ENCODE data around the gene EIF2A. TPM values are rescaled to one million over a fixed set of nuclear protein-coding genes. Genes with fewer than 3 reads are reported as not detected.

Gene EIF2A
- polyA plus RNA-seq, 3 donors = 48.5 to 88.7 (median 50.8) TPM

GRCh38 chr3:150521463-150521862, 25.1 kb upstream of the EIF2A start:
- no peak overlapping the region for H2AFZ ChIP-seq (ENCODE audit: insufficient read depth, low read depth, low read length, poor library complexity, severe bottlenecking)
- Mint-ChIP-seq H3K36me3 (no peaks in the 10 kb centered on the region), H3K27ac (peak overlapping the region in 2 of 7 donors; percentile 0 to 72), H3K4me3 (no peak overlapping the region), H3K4me1 (no peaks in the 10 kb centered on the region), H3K9me3 (peaks cover 0 to 13% (median 2%) of the 10 kb centered on the region in 7 donors), H3K27me3 (ENCODE audit: low read depth in 3 of 3) (peaks cover 0 to 3% (median 0%) of the 10 kb centered on the region in 3 donors)
- H4K20me1 ChIP-seq (ENCODE audit: insufficient read depth, low read length) = no peaks in the 10 kb centered on the region
- H3K4me1 ChIP-seq (ENCODE audit: control insufficient read depth in 1 of 2, insufficient read depth in 2 of 2, low read length in 2 of 2) = no peaks in the 10 kb centered on the region
- 80% methylated on average over 2 of the region's 2 CpGs for WGBS (ENCODE audit: insufficient coverage)
- DNase-seq = no peak
- no peak overlapping the region for H3K27ac ChIP-seq (ENCODE audit: low read depth in 1 of 2, low read length in 2 of 2)
- H3K4me2 ChIP-seq (replicated peaks; ENCODE audit: extremely low read depth, low read length, poor library complexity, severe bottlenecking) = no peak overlapping the region
- H3K4me3 ChIP-seq (replicated peaks in 1 of 3; ENCODE audit: low read depth in 2 of 3, low read length in 3 of 3) = no peak overlapping the region
- no peak overlapping the region for H3K9ac ChIP-seq (ENCODE audit: insufficient read depth, low read length, poor library complexity, severe bottlenecking)
- no peaks in the 10 kb centered on the region for H3K79me2 ChIP-seq (ENCODE audit: insufficient read depth, low read length)
- TF ChIP-seq, protein P1, sequence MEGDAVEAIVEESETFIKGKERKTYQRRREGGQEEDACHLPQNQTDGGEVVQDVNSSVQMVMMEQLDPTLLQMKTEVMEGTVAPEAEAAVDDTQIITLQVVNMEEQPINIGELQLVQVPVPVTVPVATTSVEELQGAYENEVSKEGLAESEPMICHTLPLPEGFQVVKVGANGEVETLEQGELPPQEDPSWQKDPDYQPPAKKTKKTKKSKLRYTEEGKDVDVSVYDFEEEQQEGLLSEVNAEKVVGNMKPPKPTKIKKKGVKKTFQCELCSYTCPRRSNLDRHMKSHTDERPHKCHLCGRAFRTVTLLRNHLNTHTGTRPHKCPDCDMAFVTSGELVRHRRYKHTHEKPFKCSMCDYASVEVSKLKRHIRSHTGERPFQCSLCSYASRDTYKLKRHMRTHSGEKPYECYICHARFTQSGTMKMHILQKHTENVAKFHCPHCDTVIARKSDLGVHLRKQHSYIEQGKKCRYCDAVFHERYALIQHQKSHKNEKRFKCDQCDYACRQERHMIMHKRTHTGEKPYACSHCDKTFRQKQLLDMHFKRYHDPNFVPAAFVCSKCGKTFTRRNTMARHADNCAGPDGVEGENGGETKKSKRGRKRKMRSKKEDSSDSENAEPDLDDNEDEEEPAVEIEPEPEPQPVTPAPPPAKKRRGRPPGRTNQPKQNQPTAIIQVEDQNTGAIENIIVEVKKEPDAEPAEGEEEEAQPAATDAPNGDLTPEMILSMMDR (IDR thresholded peaks at IDR 0.05) = no peak
- H3K36me3 ChIP-seq (replicated peaks in 1 of 2; ENCODE audit: control insufficient read depth in 1 of 2, insufficient read depth in 2 of 2, low read length in 2 of 2) = no peaks in the 10 kb centered on the region
- no peaks in the 10 kb centered on the region for H3K9me3 ChIP-seq (replicated peaks in 1 of 2; ENCODE audit: control insufficient read depth in 1 of 2, insufficient read depth in 1 of 2, low read length in 2 of 2)
- H3K27me3 ChIP-seq (ENCODE audit: control insufficient read depth in 2 of 2, insufficient read depth in 2 of 2, low read length in 2 of 2) = peaks cover 0 to 2% of the 10 kb centered on the region in 2 donors
- intact Hi-C loops (cut with micrococcal nuclease) = loop anchor here in 1 of 2 donors (10.0 kb wide), 1 partner anchor 343 kb away; no protein-coding TSS in a partner anchor

GRCh38 chr3:150523538-150523937, 23.0 kb upstream of the EIF2A start:
- peaks cover 0 to 7% (median 1%) of the 10 kb centered on the region in 3 donors for H3K27me3 Mint-ChIP-seq (ENCODE audit: low read depth in 3 of 3)
- Histone ChIP-seq H3K4me3 (replicated peaks in 1 of 3; ENCODE audit: low read depth in 2 of 3, low read length in 3 of 3) (no peak overlapping the region), H3K9me3 (replicated peaks in 1 of 2; ENCODE audit: control insufficient read depth in 1 of 2, insufficient read depth in 1 of 2, low read length in 2 of 2) (no peaks in the 10 kb centered on the region), H3K27ac (ENCODE audit: low read depth in 1 of 2, low read length in 2 of 2) (no peak overlapping the region), H3K4me1 (ENCODE audit: control insufficient read depth in 1 of 2, insufficient read depth in 2 of 2, low read length in 2 of 2) (no peaks in the 10 kb centered on the region), H2AFZ (ENCODE audit: insufficient read depth, low read depth, low read length, poor library complexity, severe bottlenecking) (no peak overlapping the region), H3K9ac (ENCODE audit: insufficient read depth, low read length, poor library complexity, severe bottlenecking) (no peak overlapping the region), H3K4me2 (replicated peaks; ENCODE audit: extremely low read depth, low read length, poor library complexity, severe bottlenecking) (no peak overlapping the region), H3K36me3 (replicated peaks in 1 of 2; ENCODE audit: control insufficient read depth in 1 of 2, insufficient read depth in 2 of 2, low read length in 2 of 2) (no peaks in the 10 kb centered on the region), H3K79me2 (ENCODE audit: insufficient read depth, low read length) (no peaks in the 10 kb centered on the region), H3K27me3 (ENCODE audit: control insufficient read depth in 2 of 2, insufficient read depth in 2 of 2, low read length in 2 of 2) (peaks cover 0 to 2% of the 10 kb centered on the region in 2 donors), H4K20me1 (ENCODE audit: insufficient read depth, low read length) (no peaks in the 10 kb centered on the region)
- H3K9me3 Mint-ChIP-seq = peaks cover 0 to 5% (median 0%) of the 10 kb centered on the region in 7 donors
- 100% methylated on average over 1 of the region's 2 CpGs for WGBS (ENCODE audit: insufficient coverage)
- H3K27ac Mint-ChIP-seq = no peak overlapping the region
- H3K36me3 Mint-ChIP-seq = no peaks in the 10 kb centered on the region
- TF ChIP-seq, protein P1 (IDR thresholded peaks at IDR 0.05) = no peak
- no peak overlapping the region for H3K4me3 Mint-ChIP-seq
- no peak for DNase-seq
- H3K4me1 Mint-ChIP-seq = peaks cover 1% of the 10 kb centered on the region
- intact Hi-C loops (cut with micrococcal nuclease) = loop anchor here in 1 of 2 donors (10.0 kb wide), 1 partner anchor 341 kb away; no protein-coding TSS in a partner anchor
